OCI-LY7 (cell line): ENCODE data around the gene LPP. TPM values are rescaled to one million over a fixed set of nuclear protein-coding genes. Genes with fewer than 3 reads are reported as not detected.

ENCODE experiments used
- BruUV-seq: library from RNA; stranded (reverse); fragments of 400-500 nt; replicated peaks from 2 replicates; lab custom pipeline; 2021; lab: Mats Ljungman, UMichigan
- CTCF ChIA-PET: fragments of 300-600 bp; sonication (Branson Sonifier 250); formaldehyde crosslinking; loops from one replicate; lab custom pipeline; 2022; ENCODE audit warnings: antibody characterized with exemption; ENCODE audit not compliant: unreplicated experiment; lab: Charles Lee
- POLR2A ChIA-PET: fragments of 300-600 bp; sonication (Branson Sonifier 250); formaldehyde crosslinking; loops from one replicate; lab custom pipeline; 2022; ENCODE audit warnings: antibody characterized with exemption; lab: Charles Lee
- DNase-seq: peaks from one replicate; pipeline ENCODE4 v3.0.0-alpha.2; 2015; ENCODE audit warnings: low spot score
- H2AFZ ChIP-seq: fragments of 200-600 bp; sonication (generic), shearing (Covaris generic); 2 replicates; pipeline ENCODE4 v1.6.1; 2014; ENCODE audit warnings: mild to moderate bottlenecking, antibody characterized with exemption, low read length, moderate library complexity
- H3K27ac ChIP-seq: fragments of 200-600 bp; sonication (generic); 2 replicates; pipeline ENCODE4 v1.5.1; 2014; ENCODE audit warnings: mixed run types, low read depth, mild to moderate bottlenecking, moderate library complexity, low read length, inconsistent platforms; ENCODE audit not compliant: poor library complexity, severe bottlenecking
- H3K36me3 ChIP-seq: fragments of 200-600 bp; sonication (generic); 2 replicates; pipeline ENCODE4 v1.6.1; 2014; ENCODE audit warnings: mild to moderate bottlenecking, antibody characterized with exemption, low read length, moderate library complexity, mixed read lengths; ENCODE audit not compliant: insufficient read depth
- H3K4me1 ChIP-seq: fragments of 200-600 bp; sonication (generic); 2 replicates; pipeline ENCODE4 v1.5.1; 2014; ENCODE audit warnings: mild to moderate bottlenecking, low read length; ENCODE audit not compliant: insufficient read depth, poor library complexity, severe bottlenecking
- H3K4me2 ChIP-seq: fragments of 200-600 bp; sonication (generic); 2 replicates; pipeline ENCODE4 v1.6.1; 2014; ENCODE audit warnings: mild to moderate bottlenecking, low read length
- H3K4me3 ChIP-seq: fragments of 200-600 bp; sonication (generic); 2 replicates; pipeline ENCODE4 v1.5.1; 2014; ENCODE audit warnings: mild to moderate bottlenecking, low read depth, low read length; ENCODE audit not compliant: poor library complexity, severe bottlenecking
- H3K79me2 ChIP-seq: fragments of 200-600 bp; sonication (generic); 2 replicates; pipeline ENCODE4 v1.6.1; 2016; ENCODE audit warnings: low read depth, mild to moderate bottlenecking, low read length, moderate library complexity, mixed read lengths; ENCODE audit not compliant: insufficient read depth
- H3K9me2 ChIP-seq: fragments of 200-600 bp; sonication (generic); 2 replicates; pipeline ENCODE4 v1.6.1; 2016; ENCODE audit warnings: mild to moderate bottlenecking, low read length, mixed read lengths; ENCODE audit not compliant: insufficient read depth
- H3K9me3 ChIP-seq: fragments of 200-600 bp; sonication (generic); 2 replicates; pipeline ENCODE4 v1.6.1; 2014; ENCODE audit warnings: mild to moderate bottlenecking, mixed run types, low read length, mixed read lengths
- H4K20me1 ChIP-seq: fragments of 200-600 bp; sonication (generic); 2 replicates; pipeline ENCODE4 v1.6.1; 2014; ENCODE audit warnings: mild to moderate bottlenecking, antibody characterized with exemption, low read length, moderate library complexity, mixed read lengths; ENCODE audit not compliant: insufficient read depth
- EZH2phosphoT487 ChIP-seq: fragments of 200-600 bp; sonication (generic); IDR thresholded peaks from 2 replicates; pipeline ENCODE4 v1.6.1; 2018; ENCODE audit warnings: low read depth, borderline replicate concordance, mild to moderate bottlenecking, mixed run types, antibody characterized with exemption, low read length, moderate library complexity, mixed read lengths
- intact Hi-C: fragments of 100-400 bp; cut with micrococcal nuclease; formaldehyde crosslinking; loops from one replicate; pipeline ENCODE4 v1.10.0; 2022; ENCODE audit not compliant: unreplicated experiment
- total RNA-seq, 2 experiments: library from RNA; depleted of rRNA in 1 of 2; stranded (reverse); fragments of >200 nt in 1 of 2; shearing (Covaris generic) in 1 of 2; gene quantifications; 2 replicates each; pipeline ENCODE4 v1.2.3, GENCODE V29; 2014 to 2022
- TF ChIP-seq, protein P1 (sequence below): fragments of 200-600 bp; sonication (generic); conservative IDR thresholded peaks from 2 replicates; pipeline ENCODE4 v1.5.1; 2014; ENCODE audit warnings: mild to moderate bottlenecking, antibody characterized with exemption, low read length, moderate library complexity, mixed read lengths

LPP gene
- total RNA-seq, 2 experiments from 2014 or later, result 10.9 to 119 TPM

DNA sequence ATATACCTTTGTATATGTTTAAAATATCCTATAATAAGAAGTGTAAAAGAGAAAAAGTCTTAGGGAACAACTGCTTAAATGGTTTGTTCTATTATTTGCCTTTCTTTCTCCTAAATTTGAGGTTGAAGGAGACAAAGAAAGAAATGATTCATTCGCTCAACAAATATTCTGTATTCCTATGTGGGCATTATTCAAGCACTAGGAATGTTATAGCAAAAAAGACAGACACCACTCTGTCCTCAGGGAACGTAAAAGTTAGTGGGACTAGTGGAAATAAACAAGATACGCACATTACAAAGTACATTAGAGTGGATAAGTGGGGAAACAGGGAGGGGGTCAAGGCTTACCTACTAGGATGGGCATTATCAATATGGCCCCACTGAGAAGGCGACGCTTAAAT, 332.2 kb downstream of the LPP start:
- intact Hi-C loops, result no loop called here

DNA sequence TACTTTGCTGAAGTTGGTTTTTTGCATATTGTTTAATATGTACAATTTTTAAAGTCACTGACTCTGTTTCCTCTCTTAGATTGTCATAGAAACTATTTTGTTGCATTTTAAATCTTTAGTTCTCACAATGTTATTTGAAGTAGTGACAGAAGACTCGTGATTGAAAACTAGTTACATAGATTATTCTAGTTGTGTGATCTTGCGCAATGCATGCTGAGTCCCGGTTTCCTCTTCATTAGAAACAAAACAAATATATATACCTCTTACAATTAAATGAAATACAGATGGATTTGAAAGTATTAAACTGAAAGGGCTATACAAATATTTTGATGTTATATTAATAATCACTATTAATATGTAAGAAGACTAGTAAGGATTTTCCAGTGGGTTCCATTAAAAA, 333.0 kb downstream of the LPP start:
- Histone ChIP-seq H3K9me2 (no peaks in the 10 kb centered on the region), H3K4me1 (peaks cover 18% of the 10 kb centered on the region), H4K20me1 (no peaks in the 10 kb centered on the region), H3K36me3 (peaks cover 14% of the 10 kb centered on the region), H3K27ac (no peak overlapping the region), H2AFZ (no peak overlapping the region), H3K4me3 (no peak overlapping the region), H3K9me3 (0 out of 2 replicates have a peak, but pooled peaks cover 6% of the 10 kb centered on the region), H3K4me2 (no peak overlapping the region), H3K79me2 (no peaks in the 10 kb centered on the region)
- POLR2A ChIA-PET, result interaction anchor here (0.7 to 0.8 kb wide), 2 partner anchors 19 to 275 kb away, joined by 3 read pairs; no protein-coding TSS in a partner anchor
- no TSS peak for BruUV-seq
- DNase-seq, result no peak
- CTCF ChIA-PET, result no interaction called here
- TF ChIP-seq, protein P1, sequence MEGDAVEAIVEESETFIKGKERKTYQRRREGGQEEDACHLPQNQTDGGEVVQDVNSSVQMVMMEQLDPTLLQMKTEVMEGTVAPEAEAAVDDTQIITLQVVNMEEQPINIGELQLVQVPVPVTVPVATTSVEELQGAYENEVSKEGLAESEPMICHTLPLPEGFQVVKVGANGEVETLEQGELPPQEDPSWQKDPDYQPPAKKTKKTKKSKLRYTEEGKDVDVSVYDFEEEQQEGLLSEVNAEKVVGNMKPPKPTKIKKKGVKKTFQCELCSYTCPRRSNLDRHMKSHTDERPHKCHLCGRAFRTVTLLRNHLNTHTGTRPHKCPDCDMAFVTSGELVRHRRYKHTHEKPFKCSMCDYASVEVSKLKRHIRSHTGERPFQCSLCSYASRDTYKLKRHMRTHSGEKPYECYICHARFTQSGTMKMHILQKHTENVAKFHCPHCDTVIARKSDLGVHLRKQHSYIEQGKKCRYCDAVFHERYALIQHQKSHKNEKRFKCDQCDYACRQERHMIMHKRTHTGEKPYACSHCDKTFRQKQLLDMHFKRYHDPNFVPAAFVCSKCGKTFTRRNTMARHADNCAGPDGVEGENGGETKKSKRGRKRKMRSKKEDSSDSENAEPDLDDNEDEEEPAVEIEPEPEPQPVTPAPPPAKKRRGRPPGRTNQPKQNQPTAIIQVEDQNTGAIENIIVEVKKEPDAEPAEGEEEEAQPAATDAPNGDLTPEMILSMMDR, result no peak
- no peak for TF ChIP-seq EZH2phosphoT487
- intact Hi-C loops, result no loop called here

More for the DNA sequence above, 332.2 kb downstream of the LPP start:
- H3K9me3 ChIP-seq, result peaks cover 15% of the 10 kb centered on the region; the same call in 1 of the 2 replicates
- H3K4me2 ChIP-seq, result no peak overlapping the region
- no peak for DNase-seq
- H3K27ac ChIP-seq, result no peak overlapping the region
- H3K9me2 ChIP-seq, result no peaks in the 10 kb centered on the region
- peaks cover 11% of the 10 kb centered on the region for H3K36me3 ChIP-seq
- H4K20me1 ChIP-seq, result no peaks in the 10 kb centered on the region
- H3K79me2 ChIP-seq, result no peaks in the 10 kb centered on the region
- H3K4me3 ChIP-seq, result no peak overlapping the region
- no peak for TF ChIP-seq EZH2phosphoT487
- TF ChIP-seq, protein P1, result no peak
- POLR2A ChIA-PET, result no interaction called here
- CTCF ChIA-PET, result no interaction called here
- no peak overlapping the region for H2AFZ ChIP-seq
- H3K4me1 ChIP-seq, result peaks cover 18% of the 10 kb centered on the region
- BruUV-seq, result TSS peak; percentile 20

DNA sequence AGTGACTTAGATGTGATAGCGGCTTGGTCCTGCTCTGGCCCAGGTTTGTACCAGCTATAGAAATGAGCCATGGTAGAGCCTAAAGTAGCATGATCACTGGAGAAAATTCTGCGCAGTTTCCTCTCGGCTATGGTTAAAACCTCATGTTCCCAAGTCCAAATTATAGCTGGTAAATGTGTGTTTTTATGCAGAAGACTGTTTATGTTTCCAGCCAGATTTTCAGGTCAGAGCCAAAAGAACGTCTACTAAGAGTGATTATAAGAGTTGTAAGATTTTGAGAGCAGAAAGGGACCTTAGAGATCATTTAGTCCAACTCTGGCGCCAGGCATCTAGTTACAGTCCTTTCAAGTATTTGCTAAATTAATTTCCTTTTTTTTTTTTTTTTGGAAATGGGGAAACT, 333.7 kb downstream of the LPP start:
- H3K27ac ChIP-seq, result no peak overlapping the region
- no peaks in the 10 kb centered on the region for H4K20me1 ChIP-seq
- no peaks in the 10 kb centered on the region for H3K79me2 ChIP-seq
- ChIA-PET CTCF (no interaction called here), POLR2A (interaction anchor here (0.7 kb wide), 1 partner anchor 29 kb away, joined by 3 read pairs; no protein-coding TSS in a partner anchor)
- no peak for DNase-seq
- H3K36me3 ChIP-seq, result peaks cover 14% of the 10 kb centered on the region
- H3K9me2 ChIP-seq, result no peaks in the 10 kb centered on the region
- H3K4me2 ChIP-seq, result no peak overlapping the region
- no peak overlapping the region for H3K4me3 ChIP-seq
- no peak for TF ChIP-seq EZH2phosphoT487
- TF ChIP-seq, protein P1, result no peak
- H2AFZ ChIP-seq, result no peak overlapping the region
- H3K9me3 ChIP-seq, result no peaks in the 10 kb centered on the region
- H3K4me1 ChIP-seq, result peaks cover 18% of the 10 kb centered on the region
- BruUV-seq, result no TSS peak
- intact Hi-C loops, result no loop called here
